Measurements from ENCODE around the gene ANKRD36. TPM values are rescaled to one million over a fixed set of nuclear protein-coding genes. Genes with fewer than 3 reads are reported as not detected.
"Not testable (repeated sequence)": the region's sequence is repeated elsewhere in the genome, so short reads cannot be mapped to it uniquely, and the experiment has no call there.

ANKRD36 gene
- polyA plus RNA-seq, 3 donors, result 14.3 to 28.4 (median 16.5) TPM

- DNase-seq (ENCODE audit: extremely low read depth in 1 of 11, low read depth in 9 of 11, low spot score in 4 of 11), result not testable (repeated sequence)
Observed at GRCh38 chr2:97233660-97234295, 120.8 kb downstream of the ANKRD36 start.

GRCh38 chr2:97261192-97261591 is 148.2 kb downstream of the ANKRD36 start:
- DNase-seq (ENCODE audit: extremely low read depth in 1 of 11, low read depth in 9 of 11, low spot score in 4 of 11), result not testable (repeated sequence)

- DNase-seq (ENCODE audit: extremely low read depth in 1 of 11, low read depth in 9 of 11, low spot score in 4 of 11), result not testable (repeated sequence)
Observed at GRCh38 chr2:97266449-97266848, 153.5 kb downstream of the ANKRD36 start.

GRCh38 chr2:97267411-97268074 is 154.6 kb downstream of the ANKRD36 start:
- DNase-seq (ENCODE audit: extremely low read depth in 1 of 11, low read depth in 9 of 11, low spot score in 4 of 11), result no peak

DNA sequence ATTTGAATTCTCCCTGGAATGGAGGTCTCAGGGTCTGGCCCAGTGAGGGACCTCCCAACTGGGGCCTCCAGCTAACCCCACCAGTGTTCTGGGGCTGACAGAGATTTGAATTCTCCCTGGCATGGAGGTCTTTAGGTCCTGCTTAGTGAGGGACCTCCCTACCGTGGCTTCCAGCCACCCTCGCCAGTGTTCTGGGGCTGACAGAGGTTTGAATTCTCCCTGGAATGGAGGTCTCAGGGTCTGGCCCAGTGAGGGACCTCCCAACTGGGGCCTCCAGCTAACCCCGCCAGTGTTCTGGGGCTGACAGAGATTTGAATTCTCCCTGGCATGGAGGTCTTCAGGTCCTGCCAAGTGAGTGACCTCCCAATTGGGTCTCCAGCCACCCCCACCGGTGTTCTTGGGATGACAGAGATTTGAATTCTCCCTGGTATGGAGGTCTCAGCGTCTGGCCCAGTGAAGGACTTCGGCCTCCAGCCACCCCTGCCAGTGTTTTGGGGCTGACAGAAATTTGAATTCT is 155.2 kb downstream of the ANKRD36 start:
- not testable (repeated sequence) for DNase-seq (ENCODE audit: extremely low read depth in 1 of 11, low read depth in 9 of 11, low spot score in 4 of 11)

GRCh38 chr2:97276232-97276798 is 163.4 kb downstream of the ANKRD36 start:
- DNase-seq (ENCODE audit: extremely low read depth in 1 of 11, low read depth in 9 of 11, low spot score in 4 of 11), result not testable (repeated sequence)

- DNase-seq (ENCODE audit: extremely low read depth in 1 of 11, low read depth in 9 of 11, low spot score in 4 of 11), result not testable (repeated sequence)
Observed at GRCh38 chr2:97285187-97285586, 172.2 kb downstream of the ANKRD36 start.

DNA sequence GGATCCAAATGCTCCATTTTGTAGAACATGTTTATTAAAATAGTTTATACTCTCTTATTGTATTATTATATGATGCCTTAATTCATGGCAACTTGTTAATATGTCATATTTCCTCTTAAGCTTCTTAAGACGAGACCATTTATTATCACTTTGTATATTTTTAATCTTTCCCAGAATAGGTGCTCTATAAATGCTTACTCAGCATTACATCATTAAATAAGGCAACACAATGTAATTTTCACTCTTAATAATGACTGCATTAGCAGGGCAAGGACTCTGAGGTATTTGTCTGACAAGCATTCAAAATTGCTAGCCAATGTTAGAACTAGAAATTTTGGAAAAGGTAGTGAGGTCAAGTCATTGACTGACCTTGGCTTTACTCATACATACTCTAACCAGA is 180.7 kb downstream of the ANKRD36 start:
- not testable (repeated sequence) for DNase-seq (ENCODE audit: extremely low read depth in 1 of 11, low read depth in 9 of 11, low spot score in 4 of 11)

Other genes with a start within 250 kb of the ANKRD36 start
- gene SEMA4C, start 243.1 kb upstream of the ANKRD36 start, polyA plus RNA-seq (ENCODE audit: insufficient read length in 3 of 3), result 10 to 100 TPM; 35.0 to 46.0 (median 44.8) TPM
- gene FAM178B, start 126.6 kb upstream of the ANKRD36 start, polyA plus RNA-seq (ENCODE audit: insufficient read length in 3 of 3), result under 1 TPM; 0.34 to 0.54 (median 0.43) TPM
- gene FAHD2B, start 18.3 kb upstream of the ANKRD36 start, polyA plus RNA-seq (ENCODE audit: insufficient read length in 3 of 3), result 10 to 100 TPM; 26.3 to 31.8 (median 26.4) TPM